GM12874 (cell line): Measurements from ENCODE around the gene HKDC1.

Source experiments
- CTCF ChIP-seq: IDR thresholded peaks from 2 replicates; pipeline ENCODE4 v1.5.1; 2011; ENCODE audit warnings: low read depth, mild to moderate bottlenecking, control low read depth, low read length, moderate library complexity; ENCODE audit not compliant: insufficient read depth

HKDC1 gene

DNA sequence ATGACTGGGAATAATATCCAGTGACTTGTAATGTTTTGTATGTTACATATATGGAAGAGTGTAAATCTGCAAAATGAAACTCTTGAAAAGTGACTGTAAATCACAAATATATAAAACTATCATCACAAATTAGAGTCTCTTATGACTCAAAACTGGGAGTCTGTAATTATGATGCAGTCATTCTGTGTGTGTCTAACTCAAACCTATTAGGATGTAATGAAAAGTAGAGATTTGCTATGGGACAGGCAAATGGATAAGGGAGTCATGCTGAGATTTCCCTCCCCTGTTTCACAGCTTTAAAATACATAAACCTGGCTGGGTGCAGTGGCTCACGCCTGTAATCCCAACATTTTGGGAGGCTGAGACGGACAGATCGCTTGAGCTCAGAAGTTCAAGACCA, 8.6 kb upstream of the HKDC1 start:
- no peak for TF ChIP-seq CTCF

DNA sequence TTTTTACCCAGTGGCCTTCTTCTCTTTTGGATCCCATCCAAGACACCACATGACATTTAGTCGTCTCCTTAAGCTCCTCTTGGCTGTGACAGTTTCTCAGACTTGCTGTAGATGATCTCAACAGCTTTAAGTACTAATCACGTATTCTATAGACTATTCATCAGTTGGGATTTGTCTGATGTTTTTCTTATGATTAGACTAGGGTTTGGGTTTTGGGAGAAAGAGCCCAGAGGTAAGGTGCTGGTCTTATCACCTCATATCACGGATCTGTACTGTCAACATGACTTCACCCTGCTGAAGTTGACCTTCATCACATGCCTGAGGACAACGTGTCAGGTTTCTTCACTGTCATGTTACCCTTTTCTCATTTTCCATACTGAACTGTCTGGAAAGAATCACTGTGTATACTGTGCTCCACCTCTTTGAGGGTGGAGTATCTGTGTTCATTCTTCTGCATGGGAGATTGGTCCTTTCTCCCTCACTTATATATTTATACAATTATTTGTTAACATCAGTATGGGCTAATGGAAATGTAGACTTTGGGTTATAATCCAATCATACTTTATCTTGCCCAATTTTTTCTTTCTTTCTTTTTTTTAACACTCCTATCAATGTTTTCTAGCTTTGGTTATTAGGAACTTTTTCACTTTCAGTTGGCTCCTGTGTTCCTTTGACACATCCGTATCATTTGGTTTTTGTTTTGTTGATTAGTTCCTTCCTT, 6.4 kb upstream of the HKDC1 start:
- no peak for TF ChIP-seq CTCF

- no peak for TF ChIP-seq CTCF
Observed at GRCh38 chr10:69214666-69215131, 5.4 kb upstream of the HKDC1 start.

DNA sequence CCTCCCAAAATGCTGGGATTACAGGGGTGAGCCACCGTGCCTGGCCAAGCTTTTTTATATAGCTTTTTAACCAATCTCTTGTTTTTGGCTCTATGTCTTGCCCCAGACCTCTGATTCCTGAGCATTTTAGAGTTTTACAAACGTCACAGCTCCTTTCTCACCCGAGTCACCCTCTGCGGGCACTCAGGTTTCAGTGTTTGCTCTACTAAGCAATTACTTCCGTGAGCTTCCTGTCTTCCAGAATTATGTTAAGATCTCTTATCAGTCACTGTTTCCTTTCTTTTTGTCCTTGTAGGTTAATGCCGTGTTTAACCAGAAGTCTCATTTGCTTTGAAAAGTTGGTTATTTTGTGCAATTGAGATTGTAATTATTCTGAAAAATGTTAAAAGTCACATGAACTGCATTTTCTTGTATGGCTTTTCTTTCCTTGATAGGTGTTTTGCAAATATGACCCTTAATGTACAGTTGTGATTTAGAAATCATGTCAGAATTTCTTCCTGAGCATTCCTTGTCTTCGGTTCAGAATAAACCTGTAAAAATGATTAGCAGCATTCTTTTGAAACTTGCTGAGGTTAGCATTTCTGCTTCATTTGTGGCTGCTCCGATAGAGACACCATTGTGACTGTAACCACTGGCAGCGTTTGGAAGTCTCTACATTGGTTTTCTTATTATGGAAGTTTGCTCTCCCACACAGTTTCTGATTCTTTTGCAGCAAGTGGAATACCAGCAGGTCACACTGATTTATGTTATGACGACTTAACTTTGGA, 4.5 kb upstream of the HKDC1 start:
- TF ChIP-seq CTCF, result no peak

DNA sequence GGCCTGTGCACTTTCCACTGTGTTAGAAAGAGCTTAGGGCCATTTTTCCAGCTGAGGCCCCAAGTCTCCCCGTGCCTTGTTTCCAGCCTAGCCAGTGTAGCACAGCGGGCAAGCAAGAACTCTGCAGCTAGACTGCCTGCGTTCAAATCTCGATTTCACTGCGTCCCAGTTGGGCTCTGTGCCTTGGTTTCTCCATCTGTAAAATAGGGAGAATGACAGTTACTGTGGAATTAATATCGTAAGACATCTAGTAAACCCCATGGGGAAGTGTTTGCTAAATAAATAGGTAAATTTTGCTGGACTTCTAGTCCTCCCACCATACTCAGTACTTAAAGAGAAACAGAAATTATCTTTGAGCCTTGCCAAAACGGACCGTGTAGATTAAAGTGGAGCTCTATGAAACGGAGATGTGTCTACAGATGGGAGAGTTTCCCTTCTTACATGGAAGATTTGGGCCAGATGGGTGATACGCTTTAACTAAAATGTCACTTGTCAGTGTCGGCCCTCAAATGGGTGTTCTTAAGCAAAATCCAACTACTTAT, 3.5 kb upstream of the HKDC1 start:
- no peak for TF ChIP-seq CTCF

DNA sequence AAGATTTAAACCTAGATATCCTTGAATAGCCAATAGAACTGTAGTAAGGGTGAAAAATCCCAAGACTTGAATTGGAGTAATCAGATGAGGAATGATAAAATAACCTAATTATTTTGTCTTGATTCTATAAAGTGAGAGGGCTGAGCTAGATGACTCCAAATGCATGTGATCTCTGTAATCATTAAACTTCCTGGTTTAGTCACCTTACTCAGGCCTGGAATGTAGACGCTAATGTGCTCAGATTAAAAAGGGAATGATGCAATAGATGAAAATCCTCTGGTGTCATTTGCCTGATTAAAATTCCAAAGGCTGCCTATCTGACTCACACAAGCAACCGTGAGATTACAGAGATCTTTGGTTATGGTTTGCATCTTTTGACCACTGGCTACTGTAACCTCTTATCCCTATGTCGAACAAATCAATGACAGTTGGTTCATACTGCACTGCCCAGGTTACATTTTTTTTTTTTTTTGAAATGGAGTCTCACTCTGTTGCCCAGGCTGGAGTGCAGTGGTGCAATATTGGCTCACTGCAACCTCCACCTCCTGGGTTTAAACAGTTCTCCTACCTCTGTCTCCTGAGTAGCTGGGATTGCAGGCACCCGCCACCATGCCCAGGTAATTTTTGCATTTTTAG, 2.9 kb upstream of the HKDC1 start:
- TF ChIP-seq CTCF, result no peak

GRCh38 chr10:69218831-69219230, 1.3 kb upstream of the HKDC1 start:
- TF ChIP-seq CTCF, result no peak
